Breast epithelium (tissue), 4 donors: ENCODE results near the gene ARL4A. TPM values are rescaled to one million over a fixed set of nuclear protein-coding genes. Genes with fewer than 3 reads are reported as not detected.
"Not testable (repeated sequence)": the region's sequence is repeated elsewhere in the genome, so short reads cannot be mapped to it uniquely, and the experiment has no call there.

Source experiments
- DNase-seq, 2 donors: peaks; one replicate each; pipeline ENCODE4 v3.0.0-alpha.2; 2019; ENCODE audit warnings: low spot score in 2 of 2
- H3K27ac ChIP-seq, 2 donors: fragments of 200-600 bp; sonication (generic) in 1 of 2; one replicate each; pipeline ENCODE4 v1.5.1; 2016 to 2019; ENCODE audit warnings: mild to moderate bottlenecking in 1 of 2
- H3K27me3 ChIP-seq, 2 donors: fragments of 200-600 bp; sonication (generic) in 1 of 2; one replicate each; pipeline versions ENCODE4 v1.5.1 to v1.6.0; 2017 to 2019; ENCODE audit warnings: control low read depth in 1 of 2, mild to moderate bottlenecking in 1 of 2
- H3K36me3 ChIP-seq: fragments of 200-600 bp; one replicate; pipeline ENCODE4 v1.5.1; 2019
- H3K4me1 ChIP-seq, 2 donors: fragments of 200-600 bp; sonication (generic); one replicate each; pipeline ENCODE4 v1.5.1; 2016 to 2019; ENCODE audit warnings: control low read depth in 1 of 2
- H3K4me3 ChIP-seq, 3 donors: fragments of 200-600 bp; sonication (generic); 1 replicate in 2 of 3; 2 replicates in 1 of 3; pipeline ENCODE4 v1.5.1; 2016 to 2019; ENCODE audit warnings: mild to moderate bottlenecking in 3 of 3, moderate library complexity in 2 of 3
- H3K9me3 ChIP-seq, 2 donors: fragments of 200-600 bp; sonication (generic) in 1 of 2; one replicate each; pipeline ENCODE4 v1.5.1; 2016 to 2019; ENCODE audit warnings: control low read depth in 1 of 2
- CTCF ChIP-seq, 3 donors: fragments of 450-650 bp; IDR thresholded peaks; one replicate each; pipeline ENCODE4 v1.5.1; 2016 to 2017; ENCODE audit warnings: antibody characterized with exemption in 3 of 3, mild to moderate bottlenecking in 3 of 3, moderate library complexity in 3 of 3
- POLR2A ChIP-seq: fragments of 450-650 bp; IDR thresholded peaks from one replicate; pipeline ENCODE4 v1.6.1; 2016; ENCODE audit warnings: antibody characterized with exemption, mild to moderate bottlenecking, moderate library complexity
- POLR2AphosphoS5 ChIP-seq, 3 donors: sonication (generic); formaldehyde crosslinking; IDR thresholded peaks; one replicate each; pipeline ENCODE4 v1.6.1; 2017; ENCODE audit warnings: antibody characterized with exemption in 3 of 3
- intact Hi-C: fragments of 100-400 bp; cut with DNase I; formaldehyde crosslinking; loops from one replicate; pipeline ENCODE4 v1.15.1; 2023; ENCODE audit warnings: low total_unique reads
- total RNA-seq, 3 donors: library from RNA; depleted of rRNA; stranded (reverse); fragments of >200 nt; gene quantifications; one replicate each; pipeline ENCODE4 v1.1.0, GENCODE V29; 2016

The ARL4A gene
- total RNA-seq, 3 donors from 2014 or later = 28.5 to 165 (median 51.1) TPM

- DNase-seq = no peak
- no peaks in the 10 kb centered on the region for H3K9me3 ChIP-seq
- H3K36me3 ChIP-seq = no peaks in the 10 kb centered on the region
- no peak for TF ChIP-seq POLR2A
- TF ChIP-seq POLR2AphosphoS5 (IDR thresholded peaks at IDR 0.05) = no peak
- no peak for TF ChIP-seq CTCF (IDR thresholded peaks at IDR 0.05)
- no peaks in the 10 kb centered on the region for H3K27me3 ChIP-seq
- no peaks in the 10 kb centered on the region for H3K4me1 ChIP-seq
- intact Hi-C loops = loop anchor here (5.0 kb wide), 1 partner anchor 1231 kb away; no protein-coding TSS in a partner anchor
- H3K4me3 ChIP-seq = no peak overlapping the region
- H3K27ac ChIP-seq = no peak overlapping the region
Observed at GRCh38 chr7:12670743-12671520, 16.5 kb upstream of the ARL4A start.

- H3K4me1 ChIP-seq, H3K27ac ChIP-seq, H3K36me3 ChIP-seq, H3K4me3 ChIP-seq, H3K9me3 ChIP-seq, DNase-seq, H3K27me3 ChIP-seq: not testable (repeated sequence)
- intact Hi-C loops = loop anchor here (5.0 kb wide), 1 partner anchor 1229 kb away; no protein-coding TSS in a partner anchor
Observed at GRCh38 chr7:12673436-12673835, 14.0 kb upstream of the ARL4A start.

GRCh38 chr7:12674053-12674452 lies 13.4 kb upstream of the ARL4A start:
- no peak overlapping the region for H3K4me3 ChIP-seq
- H3K27me3 ChIP-seq = no peaks in the 10 kb centered on the region
- TF ChIP-seq POLR2A (no peak), POLR2AphosphoS5 (IDR thresholded peaks at IDR 0.05) (no peak), CTCF (IDR thresholded peaks at IDR 0.05) (no peak)
- H3K36me3 ChIP-seq = no peaks in the 10 kb centered on the region
- intact Hi-C loops = loop anchor here (5.0 kb wide), 1 partner anchor 1228 kb away; no protein-coding TSS in a partner anchor
- no peak for DNase-seq
- no peak overlapping the region for H3K27ac ChIP-seq
- H3K9me3 ChIP-seq = no peaks in the 10 kb centered on the region
- no peaks in the 10 kb centered on the region for H3K4me1 ChIP-seq

GRCh38 chr7:12674861-12675260 lies 12.6 kb upstream of the ARL4A start:
- no peak for DNase-seq
- Histone ChIP-seq H3K9me3 (no peaks in the 10 kb centered on the region), H3K27me3 (no peaks in the 10 kb centered on the region), H3K4me1 (no peaks in the 10 kb centered on the region), H3K27ac (no peak overlapping the region), H3K36me3 (no peaks in the 10 kb centered on the region), H3K4me3 (no peak overlapping the region)
- intact Hi-C loops = loop anchor here (5.0 kb wide), 1 partner anchor 1227 kb away; no protein-coding TSS in a partner anchor
- TF ChIP-seq CTCF (IDR thresholded peaks at IDR 0.05) = peak in 1 of 3 donors; percentile 13
- TF ChIP-seq POLR2AphosphoS5 (IDR thresholded peaks at IDR 0.05) = no peak

GRCh38 chr7:12683678-12684585 lies 3.5 kb upstream of the ARL4A start:
- H3K4me1 ChIP-seq = peaks cover 0 to 4% of the 10 kb centered on the region in 2 donors
- DNase-seq = no peak
- TF ChIP-seq POLR2AphosphoS5 (IDR thresholded peaks at IDR 0.05) (no peak), CTCF (IDR thresholded peaks at IDR 0.05) (peak in 1 of 3 donors; percentile 31)
- H3K36me3 ChIP-seq = no peaks in the 10 kb centered on the region
- peak overlapping the region in 1 of 2 donors; percentile 25 for H3K27ac ChIP-seq
- no peak overlapping the region for H3K4me3 ChIP-seq
- H3K9me3 ChIP-seq = no peaks in the 10 kb centered on the region
- intact Hi-C loops = loop anchor here (5.0 kb wide), 1 partner anchor 578 kb away; no protein-coding TSS in a partner anchor
- no peaks in the 10 kb centered on the region for H3K27me3 ChIP-seq
